Measurements from ENCODE around the gene VARS1.

GRCh38 chr6:31752739-31753319, 42.7 kb downstream of the VARS1 start:
- TF ChIP-seq CTCF (IDR thresholded peaks at IDR 0.05) (no peak), POLR2AphosphoS5 (IDR thresholded peaks at IDR 0.05) (no peak)
